ENCODE measurements around the gene ACTL8.

- TF ChIP-seq CTCF (IDR thresholded peaks at IDR 0.05; ENCODE audit: low read depth, low read length) (no peak), EZH2phosphoT487 (IDR thresholded peaks at IDR 0.05; ENCODE audit: low read depth) (no peak)
Observed at GRCh38 chr1:17833661-17834501, 78.7 kb downstream of the ACTL8 start.
